Mucosa of rectum (tissue), 2 donors: ENCODE results near the gene DOK6.

ENCODE experiments used
- H3K27ac ChIP-seq, 2 donors: one replicate each; pipeline ENCODE4 v1.7.0; 2013; ENCODE audit warnings: inconsistent platforms in 2 of 2, low read depth in 2 of 2, low read length in 2 of 2
- H3K27me3 ChIP-seq, 2 donors: one replicate each; pipeline ENCODE4 v1.7.0; 2013; ENCODE audit warnings: low read length in 2 of 2; ENCODE audit not compliant: control insufficient read depth in 2 of 2, insufficient read depth in 2 of 2
- H3K36me3 ChIP-seq, 2 donors: one replicate each; pipeline ENCODE4 v1.7.0; 2013; ENCODE audit warnings: low read length in 2 of 2; ENCODE audit not compliant: control insufficient read depth in 2 of 2, insufficient read depth in 2 of 2
- H3K4me1 ChIP-seq, 2 donors: one replicate each; pipeline ENCODE4 v1.7.0; 2013; ENCODE audit warnings: low read length in 2 of 2, mild to moderate bottlenecking in 1 of 2; ENCODE audit not compliant: control insufficient read depth in 2 of 2, insufficient read depth in 2 of 2
- H3K4me3 ChIP-seq, 2 donors: one replicate each; pipeline ENCODE4 v1.7.0; 2013; ENCODE audit warnings: low read length in 2 of 2
- H3K9ac ChIP-seq, 2 donors: one replicate each; pipeline ENCODE4 v1.7.0; 2013; ENCODE audit warnings: low read length in 2 of 2, low read depth in 1 of 2, mild to moderate bottlenecking in 1 of 2
- H3K9me3 ChIP-seq, 2 donors: one replicate each; pipeline ENCODE4 v1.7.0; 2013; ENCODE audit warnings: low read length in 2 of 2; ENCODE audit not compliant: control insufficient read depth in 2 of 2
- donor health status: healthy.
- donor health status: Normal muscosa, but diverticular disease.

Gene DOK6

DNA sequence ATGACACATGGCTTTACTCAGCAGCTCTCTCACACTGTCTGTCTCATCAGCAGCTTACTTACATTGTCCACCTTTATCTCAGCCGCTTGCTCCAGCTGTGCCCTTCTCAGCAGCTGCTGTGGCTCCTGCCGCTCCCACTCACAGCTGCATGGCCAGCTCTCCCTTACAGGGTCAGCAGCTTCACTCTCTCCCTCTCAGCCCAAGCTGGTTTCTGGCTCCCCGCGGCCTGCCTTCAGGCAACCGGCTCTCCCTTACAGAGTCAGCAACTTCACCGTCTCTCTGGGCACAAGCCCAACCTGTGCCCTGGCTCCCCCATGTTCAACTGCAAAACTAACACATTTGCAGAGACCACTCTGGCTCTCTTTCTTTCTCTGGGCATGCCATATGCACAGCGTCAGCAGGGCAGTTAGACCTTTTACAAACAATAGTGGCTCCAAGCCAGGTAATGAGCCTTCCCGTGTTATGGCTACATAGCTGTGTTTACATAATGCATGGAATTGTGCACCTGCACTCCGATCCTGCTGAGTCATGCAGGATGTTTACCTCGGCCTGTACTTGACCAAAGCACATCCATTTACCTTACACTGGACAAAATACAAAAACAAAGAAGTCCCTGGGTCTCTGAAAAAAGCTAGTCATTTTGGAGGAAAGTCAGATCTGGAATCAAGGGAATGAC is 167.3 kb downstream of the DOK6 start:
- Histone ChIP-seq H3K27ac (no peak overlapping the region), H3K9me3 (no peaks in the 10 kb centered on the region), H3K4me1 (no peaks in the 10 kb centered on the region), H3K27me3 (no peaks in the 10 kb centered on the region), H3K4me3 (no peak overlapping the region), H3K9ac (no peak overlapping the region), H3K36me3 (no peaks in the 10 kb centered on the region)

DNA sequence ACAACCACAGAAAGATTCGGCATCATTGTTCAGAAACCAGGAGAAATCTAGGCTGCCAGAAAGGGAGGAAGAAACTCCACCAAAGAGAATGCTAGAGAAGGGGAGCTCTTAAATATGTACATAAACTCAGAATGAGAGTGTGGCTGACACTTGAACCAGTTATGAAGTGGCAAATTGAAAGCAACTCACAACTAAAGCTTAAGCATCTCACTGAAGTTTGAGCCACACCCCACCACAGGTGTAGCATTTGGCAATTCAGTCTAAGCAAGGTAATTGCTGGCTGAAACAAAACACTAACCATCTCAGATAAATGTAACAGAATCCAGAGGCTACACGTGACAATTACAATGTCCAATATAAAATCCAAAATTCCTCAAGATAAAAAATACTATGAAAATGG is 168.4 kb downstream of the DOK6 start:
- H3K4me1 ChIP-seq: no peaks in the 10 kb centered on the region
- H3K36me3 ChIP-seq: no peaks in the 10 kb centered on the region
- H3K27me3 ChIP-seq: no peaks in the 10 kb centered on the region
- no peak overlapping the region for H3K9ac ChIP-seq
- H3K9me3 ChIP-seq: no peaks in the 10 kb centered on the region
- no peak overlapping the region for H3K27ac ChIP-seq
- no peak overlapping the region for H3K4me3 ChIP-seq

DNA sequence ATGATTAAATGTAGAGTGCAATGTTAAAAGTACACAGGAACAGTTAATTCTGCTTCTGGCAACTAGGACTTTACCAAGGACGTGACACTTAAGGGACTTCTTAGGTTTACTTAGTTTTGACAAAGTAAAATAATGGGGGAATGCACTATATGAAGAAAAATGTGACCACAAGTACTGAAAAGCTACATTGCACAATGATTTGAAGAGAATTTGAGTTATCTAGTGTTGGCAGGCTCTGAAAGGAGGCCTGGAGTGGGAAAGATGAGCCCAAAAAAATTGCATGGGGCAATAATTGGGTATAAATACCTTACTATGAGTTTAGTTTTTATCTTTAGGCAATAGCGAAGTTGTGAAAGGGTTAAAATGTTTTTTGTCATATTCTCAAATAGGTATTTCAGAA is 173.7 kb downstream of the DOK6 start:
- H3K36me3 ChIP-seq: no peaks in the 10 kb centered on the region
- no peak overlapping the region for H3K27ac ChIP-seq
- H3K27me3 ChIP-seq: no peaks in the 10 kb centered on the region
- H3K4me1 ChIP-seq: no peaks in the 10 kb centered on the region
- no peak overlapping the region for H3K4me3 ChIP-seq
- H3K9ac ChIP-seq: no peak overlapping the region
- H3K9me3 ChIP-seq: no peaks in the 10 kb centered on the region

GRCh38 chr18:69580107-69580506 is 179.4 kb downstream of the DOK6 start:
- Histone ChIP-seq H3K4me3 (no peak overlapping the region), H3K4me1 (no peaks in the 10 kb centered on the region), H3K9me3 (no peaks in the 10 kb centered on the region), H3K27ac (no peak overlapping the region), H3K36me3 (no peaks in the 10 kb centered on the region), H3K9ac (no peak overlapping the region), H3K27me3 (no peaks in the 10 kb centered on the region)

DNA sequence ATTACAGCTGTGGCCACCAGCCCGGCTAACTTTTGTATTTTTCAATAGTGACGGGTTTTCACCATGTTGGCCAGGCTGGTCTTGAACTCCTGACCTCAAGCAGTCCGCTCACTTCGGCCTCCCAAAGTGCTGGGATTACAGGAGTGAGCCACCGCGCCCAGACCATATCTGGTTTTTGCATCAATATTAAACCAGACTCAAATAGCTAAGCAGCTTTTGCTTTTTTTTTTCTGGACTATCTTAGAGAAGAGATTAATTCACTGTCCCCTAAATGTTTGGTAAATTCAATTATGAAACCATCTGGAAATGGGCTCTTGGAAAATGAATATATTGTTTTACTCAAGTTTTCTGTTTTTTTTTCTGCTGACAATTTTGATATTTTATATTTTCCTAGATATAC is 183.7 kb downstream of the DOK6 start:
- no peak overlapping the region for H3K27ac ChIP-seq
- no peaks in the 10 kb centered on the region for H3K36me3 ChIP-seq
- no peak overlapping the region for H3K9ac ChIP-seq
- no peaks in the 10 kb centered on the region for H3K4me1 ChIP-seq
- H3K9me3 ChIP-seq: no peaks in the 10 kb centered on the region
- no peaks in the 10 kb centered on the region for H3K27me3 ChIP-seq
- H3K4me3 ChIP-seq: no peak overlapping the region

GRCh38 chr18:69585696-69586095 is 185.0 kb downstream of the DOK6 start:
- Histone ChIP-seq H3K27ac (no peak overlapping the region), H3K36me3 (no peaks in the 10 kb centered on the region), H3K4me1 (no peaks in the 10 kb centered on the region), H3K9me3 (no peaks in the 10 kb centered on the region), H3K9ac (no peak overlapping the region), H3K27me3 (no peaks in the 10 kb centered on the region), H3K4me3 (no peak overlapping the region)

GRCh38 chr18:69586537-69586936 is 185.8 kb downstream of the DOK6 start:
- Histone ChIP-seq H3K36me3 (no peaks in the 10 kb centered on the region), H3K4me3 (no peak overlapping the region), H3K9ac (no peak overlapping the region), H3K27ac (no peak overlapping the region), H3K27me3 (no peaks in the 10 kb centered on the region), H3K4me1 (no peaks in the 10 kb centered on the region), H3K9me3 (no peaks in the 10 kb centered on the region)

- Histone ChIP-seq H3K4me3 (no peak overlapping the region), H3K36me3 (no peaks in the 10 kb centered on the region), H3K27me3 (no peaks in the 10 kb centered on the region), H3K4me1 (no peaks in the 10 kb centered on the region), H3K9me3 (no peaks in the 10 kb centered on the region), H3K27ac (no peak overlapping the region), H3K9ac (no peak overlapping the region)
These were observed 187.6 kb downstream of the DOK6 start for GRCh38 chr18:69588301-69588700.

GRCh38 chr18:69590150-69590549 is 189.5 kb downstream of the DOK6 start:
- Histone ChIP-seq H3K4me1 (no peaks in the 10 kb centered on the region), H3K36me3 (no peaks in the 10 kb centered on the region), H3K9me3 (no peaks in the 10 kb centered on the region), H3K27me3 (no peaks in the 10 kb centered on the region), H3K9ac (no peak overlapping the region), H3K27ac (no peak overlapping the region), H3K4me3 (no peak overlapping the region)

DNA sequence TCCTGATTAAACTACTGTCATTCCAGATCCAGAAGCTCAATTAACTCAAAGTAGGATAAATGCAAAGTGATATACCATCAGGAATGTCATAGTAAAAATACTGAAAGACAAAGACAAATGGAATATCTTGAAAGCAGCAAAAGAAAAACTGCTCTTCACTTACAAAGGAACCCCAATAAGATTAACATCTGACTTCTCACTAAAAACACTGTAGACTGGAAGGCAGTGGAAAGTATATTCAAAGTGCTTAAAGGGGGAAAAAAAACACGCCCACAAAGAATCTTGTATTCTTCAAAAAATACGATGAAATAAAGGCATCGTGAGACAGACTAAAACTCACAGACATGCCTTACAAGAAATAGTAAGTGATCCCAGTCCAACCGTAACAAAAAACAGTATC is 195.7 kb downstream of the DOK6 start:
- H3K27me3 ChIP-seq: no peaks in the 10 kb centered on the region
- H3K27ac ChIP-seq: no peak overlapping the region
- H3K36me3 ChIP-seq: no peaks in the 10 kb centered on the region
- H3K4me3 ChIP-seq: no peak overlapping the region
- no peak overlapping the region for H3K9ac ChIP-seq
- H3K4me1 ChIP-seq: no peaks in the 10 kb centered on the region
- H3K9me3 ChIP-seq: no peaks in the 10 kb centered on the region

DNA sequence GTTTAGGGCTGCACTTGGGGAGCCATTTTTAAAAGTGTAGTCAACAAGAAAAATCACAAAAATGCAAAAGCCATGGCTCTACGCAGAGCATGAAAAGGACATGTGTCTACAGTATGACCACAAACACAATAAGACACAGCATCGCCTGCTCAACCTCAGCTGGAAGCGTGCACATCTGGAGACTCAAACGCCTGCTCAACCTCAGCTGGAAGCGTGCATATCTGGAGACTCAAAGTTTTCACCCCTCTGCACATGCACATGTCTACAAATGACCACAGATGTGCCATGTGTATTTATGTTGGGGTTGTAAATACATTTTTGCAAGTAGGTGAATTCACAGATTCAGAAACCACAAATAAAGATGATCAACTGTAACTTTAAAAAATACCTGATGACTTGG is 196.9 kb downstream of the DOK6 start:
- no peak overlapping the region for H3K4me3 ChIP-seq
- no peak overlapping the region for H3K9ac ChIP-seq
- H3K27ac ChIP-seq: no peak overlapping the region
- H3K36me3 ChIP-seq: no peaks in the 10 kb centered on the region
- no peaks in the 10 kb centered on the region for H3K27me3 ChIP-seq
- no peaks in the 10 kb centered on the region for H3K9me3 ChIP-seq
- H3K4me1 ChIP-seq: no peaks in the 10 kb centered on the region
